ENCODE results near the gene OLIG1. TPM values are rescaled to one million over a fixed set of nuclear protein-coding genes. Genes with fewer than 3 reads are reported as not detected.

The OLIG1 gene
- total and polyA plus RNA-seq, 2 of the 13 experiments (the other 11 are each of a cell fraction or from before 2014, with no cell fraction given): not detected

DNA sequence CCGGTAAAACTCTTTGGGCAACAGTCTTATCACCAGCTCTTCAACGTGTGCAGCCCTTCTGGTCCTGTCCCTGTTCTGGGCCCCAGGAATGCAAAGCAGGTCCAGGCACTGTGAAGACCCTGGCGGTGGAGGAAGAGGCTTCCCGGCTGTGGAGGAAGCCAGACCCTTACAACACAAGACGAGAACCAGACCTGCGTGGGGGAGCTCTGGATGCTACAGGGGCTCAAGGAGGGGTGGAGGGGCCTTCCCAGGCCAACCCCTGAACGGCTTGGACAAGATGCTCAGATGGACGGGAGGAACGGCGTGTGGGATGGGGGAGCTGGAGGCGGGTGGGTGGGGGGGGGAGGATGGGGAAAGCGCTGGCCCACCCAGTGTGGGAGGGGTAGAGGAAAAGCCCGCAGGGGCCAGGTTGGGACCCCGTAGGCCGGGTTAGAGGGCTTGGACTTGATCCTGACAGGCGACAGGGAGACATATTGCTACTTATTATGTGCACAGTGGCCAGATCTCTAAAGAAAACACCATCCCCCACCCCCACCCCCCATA is 49.3 kb upstream of the OLIG1 start (continued):
- TF ChIP-seq, protein P1, sequence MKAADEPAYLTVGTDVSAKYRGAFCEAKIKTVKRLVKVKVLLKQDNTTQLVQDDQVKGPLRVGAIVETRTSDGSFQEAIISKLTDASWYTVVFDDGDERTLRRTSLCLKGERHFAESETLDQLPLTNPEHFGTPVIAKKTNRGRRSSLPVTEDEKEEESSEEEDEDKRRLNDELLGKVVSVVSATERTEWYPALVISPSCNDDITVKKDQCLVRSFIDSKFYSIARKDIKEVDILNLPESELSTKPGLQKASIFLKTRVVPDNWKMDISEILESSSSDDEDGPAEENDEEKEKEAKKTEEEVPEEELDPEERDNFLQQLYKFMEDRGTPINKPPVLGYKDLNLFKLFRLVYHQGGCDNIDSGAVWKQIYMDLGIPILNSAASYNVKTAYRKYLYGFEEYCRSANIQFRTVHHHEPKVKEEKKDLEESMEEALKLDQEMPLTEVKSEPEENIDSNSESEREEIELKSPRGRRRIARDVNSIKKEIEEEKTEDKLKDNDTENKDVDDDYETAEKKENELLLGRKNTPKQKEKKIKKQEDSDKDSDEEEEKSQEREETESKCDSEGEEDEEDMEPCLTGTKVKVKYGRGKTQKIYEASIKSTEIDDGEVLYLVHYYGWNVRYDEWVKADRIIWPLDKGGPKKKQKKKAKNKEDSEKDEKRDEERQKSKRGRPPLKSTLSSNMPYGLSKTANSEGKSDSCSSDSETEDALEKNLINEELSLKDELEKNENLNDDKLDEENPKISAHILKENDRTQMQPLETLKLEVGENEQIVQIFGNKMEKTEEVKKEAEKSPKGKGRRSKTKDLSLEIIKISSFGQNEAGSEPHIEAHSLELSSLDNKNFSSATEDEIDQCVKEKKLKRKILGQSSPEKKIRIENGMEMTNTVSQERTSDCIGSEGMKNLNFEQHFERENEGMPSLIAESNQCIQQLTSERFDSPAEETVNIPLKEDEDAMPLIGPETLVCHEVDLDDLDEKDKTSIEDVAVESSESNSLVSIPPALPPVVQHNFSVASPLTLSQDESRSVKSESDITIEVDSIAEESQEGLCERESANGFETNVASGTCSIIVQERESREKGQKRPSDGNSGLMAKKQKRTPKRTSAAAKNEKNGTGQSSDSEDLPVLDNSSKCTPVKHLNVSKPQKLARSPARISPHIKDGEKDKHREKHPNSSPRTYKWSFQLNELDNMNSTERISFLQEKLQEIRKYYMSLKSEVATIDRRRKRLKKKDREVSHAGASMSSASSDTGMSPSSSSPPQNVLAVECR (CRISPR knock-in tag; IDR thresholded peaks at IDR 0.05; ENCODE audit: borderline replicate concordance): no peak
- TF ChIP-seq EED (CRISPR knock-in tag; IDR thresholded peaks at IDR 0.05) (no peak), SOX6 (IDR thresholded peaks at IDR 0.05) (no peak), SOX6 (CRISPR knock-in tag; IDR thresholded peaks at IDR 0.05) (no peak), ZNF788 (CRISPR knock-in tag; IDR thresholded peaks at IDR 0.05; ENCODE audit: borderline replicate concordance) (no peak)

DNA sequence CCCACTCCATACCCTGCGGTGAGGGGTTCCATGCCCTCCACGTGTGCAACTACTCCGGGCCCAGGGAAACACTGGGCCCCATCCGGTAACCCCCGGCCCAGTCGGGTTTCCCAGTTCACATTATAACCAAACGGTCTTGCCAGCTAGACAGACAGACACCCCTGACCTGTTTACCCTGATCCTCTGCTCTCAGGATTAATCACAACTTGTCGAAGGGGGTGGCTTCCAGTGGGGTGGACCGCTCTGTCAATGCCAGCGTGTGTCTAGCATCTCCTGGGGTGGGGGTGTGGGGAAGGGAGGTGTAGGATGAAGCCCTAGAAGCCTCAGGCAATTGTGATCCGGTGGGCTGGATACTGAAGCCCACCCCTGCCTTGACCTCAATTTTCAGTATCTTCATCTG is 48.8 kb upstream of the OLIG1 start:
- Histone ChIP-seq H3K4me1 (ENCODE audit: insufficient read depth, low read length) (no peaks in the 10 kb centered on the region), H3K4me3 (replicated peaks in 1 of 3; ENCODE audit: insufficient read depth in 1 of 3, low read depth in 2 of 3, low read length in 3 of 3) (no peak overlapping the region), H3K27me3 (ENCODE audit: control insufficient read depth in 1 of 2, insufficient read depth in 2 of 2, low read length in 2 of 2) (peaks cover 18 to 77% of the 10 kb centered on the region in 2 experiments), H2AFZ (ENCODE audit: low read length) (no peak overlapping the region), H3K36me3 (replicated peaks in 1 of 2; ENCODE audit: control insufficient read depth in 1 of 2, insufficient read depth in 2 of 2, low read length in 2 of 2) (no peaks in the 10 kb centered on the region), H3K79me2 (ENCODE audit: insufficient read depth, low read length) (no peaks in the 10 kb centered on the region), H4K20me1 (ENCODE audit: insufficient read depth, low read length) (no peaks in the 10 kb centered on the region), H3K9me3 (ENCODE audit: low read length) (no peaks in the 10 kb centered on the region), H3K27ac (ENCODE audit: extremely low read length, insufficient read depth, low read length) (no peak overlapping the region), H3K9ac (ENCODE audit: insufficient read depth, low read depth, low read length) (no peak overlapping the region), H3K4me2 (ENCODE audit: low read depth, low read length) (no peak overlapping the region)
- POLR2A ChIA-PET: no interaction called here
- no peak for DNase-seq (ENCODE audit: low spot score)
- no peak for ATAC-seq
- in situ Hi-C loops (cut with HindIII; ENCODE audit: extremely low pct_ligation_motif_present, low pct_unique_long_range_greater_than_20kb) (no loop called here), intact Hi-C loops (cut with micrococcal nuclease; ENCODE audit: unreplicated experiment) (no loop called here)
- no TSS peak for BruUV-seq (replicated peaks)
- TF ChIP-seq ZNF629 (CRISPR knock-in tag; conservative IDR thresholded peaks at IDR 0.05): peak; percentile 30; the same call in 1 of the 2 replicates
- no peak for TF ChIP-seq ZNF7 (CRISPR knock-in tag; IDR thresholded peaks at IDR 0.05)
- no peak for TF ChIP-seq SAP130 (CRISPR knock-in tag; IDR thresholded peaks at IDR 0.05; ENCODE audit: low read depth)
- FAIRE-seq: no peak
- CTCF ChIA-PET (ENCODE audit: low intra/inter-chr PET ratio, low total read pairs): no interaction called here
- WGBS (ENCODE audit: low lambda C conversion rate): 31% methylated on average over 6 of the region's 11 CpGs

All from HepG2 (cell line).